GM12878 (cell line): Measurements from ENCODE around the gene STPG4. TPM values are rescaled to one million over a fixed set of nuclear protein-coding genes. Genes with fewer than 3 reads are reported as not detected.
A peak's percentile ranks its signal among the peaks of the same experiment; 100 is the strongest.

Experiments
- ATAC-seq: fragments of 200-7000 bp; cut with Tn5 transposase; 3 replicates; pipeline ENCODE4 v1.9.1; 2020; ENCODE audit warnings: mild to moderate bottlenecking, moderate library complexity
- BruUV-seq: library from RNA; stranded (reverse); fragments of 400-500 nt; replicated peaks from 2 replicates; lab custom pipeline; 2021; lab: Mats Ljungman, UMichigan
- CTCF ChIA-PET: fragments of 300-600 bp; sonication (Branson Sonifier 250); formaldehyde crosslinking; extraction: SDS; loops from one replicate; lab custom pipeline; 2021; ENCODE audit warnings: inconsistent platforms; lab: Yijun Ruan, JAX
- POLR2A ChIA-PET: fragments of 350-600 bp; formaldehyde crosslinking; extraction: SDS; loops from one replicate; lab custom pipeline; 2021; ENCODE audit warnings: inconsistent platforms; lab: Charles Lee
- RAD21 ChIA-PET: fragments of 300-600 bp; sonication (Branson Sonifier 250); formaldehyde crosslinking; loops from one replicate; lab custom pipeline; 2023; ENCODE audit warnings: antibody characterized with exemption; ENCODE audit not compliant: unreplicated experiment; lab: Charles Lee
- SMC1A ChIA-PET: fragments of 300-600 bp; sonication (Branson Sonifier 250); formaldehyde crosslinking; loops from one replicate; lab custom pipeline; 2023; ENCODE audit not compliant: unreplicated experiment, uncharacterized antibody; lab: Charles Lee
- DNase-seq: peaks from one replicate; pipeline ENCODE4 v3.0.0-alpha.2; 2011; ENCODE audit warnings: low read depth, low spot score
- FAIRE-seq: peaks from 3 replicates; lab custom pipeline; 2011; peaks lifted over from hg19 to GRCh38; lab: Jason Lieb, UNC
- H2AFZ ChIP-seq: 2 replicates; pipeline ENCODE4 v1.6.0; 2011; ENCODE audit warnings: low read depth, low read length, control low read depth; ENCODE audit not compliant: control insufficient read depth
- H3K27ac ChIP-seq: 2 replicates; pipeline ENCODE4 v1.5.1; 2011; ENCODE audit warnings: control low read depth; ENCODE audit not compliant: control insufficient read depth, insufficient read depth
- H3K27me3 ChIP-seq, 2 experiments: replicated peaks in 1 of 2; 2 replicates each; pipeline versions ENCODE4 v1.6.0 to v1.6.1; 2011; ENCODE audit warnings: low read length in 1 of 2; ENCODE audit not compliant: control insufficient read depth in 2 of 2, insufficient read depth in 2 of 2
- H3K36me3 ChIP-seq, 2 experiments: 2 replicates each; pipeline ENCODE4 v1.5.1; 2011; ENCODE audit warnings: low read length in 1 of 2; ENCODE audit not compliant: control insufficient read depth in 2 of 2, insufficient read depth in 2 of 2
- H3K4me1 ChIP-seq: 2 replicates; pipeline ENCODE4 v1.6.1; 2011; ENCODE audit warnings: mild to moderate bottlenecking, low read length, moderate library complexity, mixed read lengths; ENCODE audit not compliant: control insufficient read depth, insufficient read depth
- H3K4me2 ChIP-seq: 2 replicates; pipeline ENCODE4 v1.6.0; 2011; ENCODE audit warnings: control low read depth; ENCODE audit not compliant: control insufficient read depth, insufficient read depth
- H3K4me3 ChIP-seq: fragments of 200-600 bp; sonication (generic); 2 replicates; pipeline ENCODE4 v1.5.1; 2016
- H3K79me2 ChIP-seq: 2 replicates; pipeline ENCODE4 v1.6.0; 2011; ENCODE audit warnings: low read length; ENCODE audit not compliant: control insufficient read depth, insufficient read depth
- H3K9ac ChIP-seq: 2 replicates; pipeline ENCODE4 v1.8.0; 2011; ENCODE audit warnings: low read length, control low read depth, mixed read lengths; ENCODE audit not compliant: control insufficient read depth, insufficient read depth
- H3K9me3 ChIP-seq: replicated peaks from 3 replicates; pipeline ENCODE4 v1.5.1; 2011; ENCODE audit warnings: mild to moderate bottlenecking, low read length; ENCODE audit not compliant: control insufficient read depth, insufficient read depth
- H4K20me1 ChIP-seq: 2 replicates; pipeline ENCODE4 v1.6.0; 2011; ENCODE audit not compliant: control insufficient read depth, insufficient read depth
- ATF7 ChIP-seq: fragments of 450-650 bp; IDR thresholded peaks from 2 replicates; pipeline ENCODE4 v1.6.1; 2016; ENCODE audit warnings: low read depth, mild to moderate bottlenecking
- BCL11A ChIP-seq: IDR thresholded peaks from 2 replicates; pipeline ENCODE4 v1.6.1; 2011; ENCODE audit warnings: low read depth, low read length
- BHLHE40 ChIP-seq, 2 experiments: fragments of 450-650 bp in 1 of 2; IDR thresholded peaks; 2 replicates each; pipeline ENCODE4 v1.6.1; 2011 to 2017; ENCODE audit warnings: low read depth in 2 of 2, borderline replicate concordance in 1 of 2, improper control_type of control experiment in 1 of 2, low read length in 1 of 2, mild to moderate bottlenecking in 1 of 2
- EGR1 ChIP-seq, 2 experiments: IDR thresholded peaks; 1 replicate in 1 of 2; 2 replicates in 1 of 2; pipeline ENCODE4 v1.6.1; 2011 to 2012; ENCODE audit warnings: low read depth in 2 of 2, low read length in 2 of 2, borderline replicate concordance in 1 of 2, mild to moderate bottlenecking in 1 of 2, moderate library complexity in 1 of 2
- EP300 ChIP-seq, 2 experiments: fragments of 150-350 bp in 1 of 2; IDR thresholded peaks; 2 replicates each; pipeline ENCODE4 v1.6.1; 2011 to 2012; ENCODE audit warnings: low read depth in 2 of 2, low read length in 2 of 2, borderline replicate concordance in 1 of 2, improper control_type of control experiment in 1 of 2, inconsistent platforms in 1 of 2; ENCODE audit not compliant: control insufficient read depth in 1 of 2
- HDGF ChIP-seq: fragments of 450-650 bp; IDR thresholded peaks from 2 replicates; pipeline ENCODE4 v1.6.1; 2016; ENCODE audit warnings: antibody characterized with exemption
- IRF4 ChIP-seq: IDR thresholded peaks from 2 replicates; pipeline ENCODE4 v1.6.1; 2011; ENCODE audit warnings: low read depth, low read length
- KAT2A ChIP-seq: conservative IDR thresholded peaks from 2 replicates; pipeline ENCODE4 v1.6.1; 2011; ENCODE audit warnings: low read depth, low read length; ENCODE audit not compliant: control insufficient read depth
- MAX ChIP-seq: IDR thresholded peaks from 2 replicates; pipeline ENCODE4 v1.6.1; 2012; ENCODE audit warnings: low read depth, low read length, improper control_type of control experiment
- MTA3 ChIP-seq: IDR thresholded peaks from 2 replicates; pipeline ENCODE4 v1.6.1; 2012; ENCODE audit warnings: low read length, inconsistent platforms, borderline replicate concordance
- NFYB ChIP-seq: IDR thresholded peaks from 2 replicates; pipeline ENCODE4 v1.6.1; 2011; ENCODE audit warnings: low read depth, mild to moderate bottlenecking, low read length, improper control_type of control experiment, moderate library complexity; ENCODE audit not compliant: insufficient read depth
- NR2C2 ChIP-seq: IDR thresholded peaks from 2 replicates; pipeline ENCODE4 v1.6.1; 2011; ENCODE audit warnings: borderline replicate concordance, low read depth; ENCODE audit not compliant: control insufficient read depth, insufficient read length
- NR2F1 ChIP-seq: fragments of 450-650 bp; conservative IDR thresholded peaks from 2 replicates; pipeline ENCODE4 v1.6.1; 2017; ENCODE audit warnings: mild to moderate bottlenecking
- NRF1 ChIP-seq: conservative IDR thresholded peaks from 2 replicates; pipeline ENCODE4 v1.6.1; 2011; ENCODE audit warnings: mild to moderate bottlenecking, low read depth, low read length, improper control_type of control experiment
- PKNOX1 ChIP-seq: fragments of 450-650 bp; IDR thresholded peaks from 2 replicates; pipeline ENCODE4 v1.6.1; 2016; ENCODE audit warnings: mild to moderate bottlenecking
- POLR2A ChIP-seq: IDR thresholded peaks from 2 replicates; pipeline ENCODE4 v1.6.1; 2011; ENCODE audit warnings: low read depth, mild to moderate bottlenecking, low read length
- SPI1 ChIP-seq: IDR thresholded peaks from 2 replicates; pipeline ENCODE4 v1.6.1; 2011; ENCODE audit warnings: low read depth, mild to moderate bottlenecking, low read length, moderate library complexity, borderline replicate concordance; ENCODE audit not compliant: insufficient read depth
- ZSCAN29 ChIP-seq: fragments of 450-650 bp; IDR thresholded peaks from 2 replicates; pipeline ENCODE4 v1.6.1; 2017; ENCODE audit warnings: mild to moderate bottlenecking, moderate library complexity
- WGBS: methylation state at CpG from one replicate; pipeline ENCODE4 v1.1.6; 2016; ENCODE audit warnings: low lambda C conversion rate; ENCODE audit not compliant: insufficient replicate concordance, insufficient coverage; ENCODE audit errors: missing lambda C conversion rate; 5-methylcytosine and 5-hydroxymethylcytosine counted together
- in situ Hi-C: fragments of 300-500 bp; cut with MboI; formaldehyde crosslinking; loops from 9 replicates; pipeline ENCODE4 v1.14.3; 2018; ENCODE audit warnings: mixed read lengths
- intact Hi-C: fragments of 100-400 bp; cut with micrococcal nuclease; formaldehyde crosslinking; loops from one replicate; pipeline ENCODE4 v1.14.2; 2022; ENCODE audit not compliant: unreplicated experiment
- polyA plus RNA-seq, 11 experiments: library from polyadenylated mRNA; depleted of rRNA in 4 of 11; unstranded in 6 of 11; stranded (reverse) in 5 of 11; fragments of >200 nt; fragmentation: Nextera tagmentation in 4 of 11; fragmentation: Illumina TruSeq in 1 of 11; extraction: Ambion mirVana in 4 of 11; extraction: Trizol in 1 of 11; gene quantifications; 1 replicate in 1 of 11; 2 replicates in 10 of 11; pipeline versions ENCODE4 v1.2.1 to v1.2.3, GENCODE V29; 2011 to 2016; ENCODE audit warnings: inconsistent platforms in 2 of 11, missing spikeins in 2 of 11, low read depth in 1 of 11
- total RNA-seq, 4 experiments: library from RNA; depleted of rRNA in 3 of 4; stranded (reverse); fragments of >200 nt in 3 of 4; fragmentation: Illumina TruSeq in 1 of 4; extraction: Trizol in 1 of 4; gene quantifications; 2 replicates each; pipeline versions ENCODE4 v1.2.1 to v1.2.3, GENCODE V29; 2013 to 2021
- TF ChIP-seq, protein P1 (sequence below): fragments of 450-650 bp; IDR thresholded peaks from 2 replicates; pipeline ENCODE4 v1.6.1; 2016; ENCODE audit warnings: mild to moderate bottlenecking, moderate library complexity, borderline replicate concordance

STPG4 gene
- total and polyA plus RNA-seq, 10 of the 15 experiments (the other 5 are each of a cell fraction or from before 2014, with no cell fraction given), result 0.10 to 0.29 (median 0.19) TPM; not detected in 3

DNA sequence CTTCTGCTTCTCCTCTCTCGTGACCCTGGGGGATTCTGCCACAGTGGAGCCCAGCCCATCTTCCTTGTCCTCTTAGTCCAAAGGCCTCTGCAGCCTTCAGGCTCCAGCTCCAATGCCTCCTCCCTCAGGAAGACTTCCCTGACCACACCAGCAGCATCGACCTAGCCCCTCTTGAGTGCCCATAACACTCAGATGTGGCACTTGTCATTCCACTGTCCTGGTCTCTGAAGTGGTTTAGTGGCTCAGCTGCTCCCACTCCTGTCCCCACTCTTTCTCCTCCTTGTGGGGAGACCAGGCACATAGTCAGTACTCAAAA, 97.5 kb downstream of the STPG4 start:
- Histone ChIP-seq H3K27me3 (no peaks in the 10 kb centered on the region), H2AFZ (no peak overlapping the region), H3K36me3 (peaks cover 8 to 9% of the 10 kb centered on the region in 2 experiments), H4K20me1 (no peaks in the 10 kb centered on the region), H3K9ac (no peak overlapping the region), H3K27ac (no peak overlapping the region), H3K9me3 (no peaks in the 10 kb centered on the region), H3K79me2 (no peaks in the 10 kb centered on the region), H3K4me2 (no peak overlapping the region), H3K4me1 (peaks cover 10% of the 10 kb centered on the region), H3K4me3 (no peak overlapping the region)
- RAD21 ChIA-PET, result interaction anchor here (1.0 to 1.4 kb wide), 5 partner anchors 18 to 265 kb away, joined by 3 read pairs; no protein-coding TSS in a partner anchor
- POLR2A ChIA-PET, result interaction anchor here (0.9 to 1.2 kb wide), 2 partner anchors 8 to 75 kb away, joined by 3 read pairs; no protein-coding TSS in a partner anchor
- intact Hi-C loops (no loop called here), in situ Hi-C loops (no loop called here)
- FAIRE-seq (peak; percentile 31), DNase-seq (no peak), ATAC-seq (no peak)
- CTCF ChIA-PET, result no interaction called here
- SMC1A ChIA-PET, result interaction anchor here (1.0 kb wide), 1 partner anchor 14 kb away, joined by 4 read pairs; no protein-coding TSS in a partner anchor
- WGBS, result 0% methylated on average over 2 of the region's 2 CpGs
- BruUV-seq, result no TSS peak
- TF ChIP-seq PKNOX1 (no peak), MAX (no peak), KAT2A (no peak), ZSCAN29 (no peak), BCL11A (no peak), HDGF (no peak), NRF1 (no peak), SPI1 (no peak), EP300 (IDR thresholded peaks at IDR 0.05; ENCODE audit: borderline replicate concordance in 1 of 2, control insufficient read depth in 1 of 2, low read depth in 2 of 2, low read length in 2 of 2) (no peak), MTA3 (no peak), BHLHE40 (IDR thresholded peaks at IDR 0.05; ENCODE audit: borderline replicate concordance in 1 of 2, low read depth in 2 of 2, low read length in 1 of 2) (peak; percentile 60 to 75; a peak in 2 of 4 replicates), ATF7 (no peak), NR2C2 (no peak), NR2F1 (no peak), POLR2A (no peak), NFYB (no peak), IRF4 (no peak), EGR1 (IDR thresholded peaks at IDR 0.05; ENCODE audit: borderline replicate concordance in 1 of 2, low read depth in 2 of 2, low read length in 2 of 2) (peak in 1 of 2 experiments; percentile 54; a peak in 1 of 3 replicates)
- TF ChIP-seq, protein P1, sequence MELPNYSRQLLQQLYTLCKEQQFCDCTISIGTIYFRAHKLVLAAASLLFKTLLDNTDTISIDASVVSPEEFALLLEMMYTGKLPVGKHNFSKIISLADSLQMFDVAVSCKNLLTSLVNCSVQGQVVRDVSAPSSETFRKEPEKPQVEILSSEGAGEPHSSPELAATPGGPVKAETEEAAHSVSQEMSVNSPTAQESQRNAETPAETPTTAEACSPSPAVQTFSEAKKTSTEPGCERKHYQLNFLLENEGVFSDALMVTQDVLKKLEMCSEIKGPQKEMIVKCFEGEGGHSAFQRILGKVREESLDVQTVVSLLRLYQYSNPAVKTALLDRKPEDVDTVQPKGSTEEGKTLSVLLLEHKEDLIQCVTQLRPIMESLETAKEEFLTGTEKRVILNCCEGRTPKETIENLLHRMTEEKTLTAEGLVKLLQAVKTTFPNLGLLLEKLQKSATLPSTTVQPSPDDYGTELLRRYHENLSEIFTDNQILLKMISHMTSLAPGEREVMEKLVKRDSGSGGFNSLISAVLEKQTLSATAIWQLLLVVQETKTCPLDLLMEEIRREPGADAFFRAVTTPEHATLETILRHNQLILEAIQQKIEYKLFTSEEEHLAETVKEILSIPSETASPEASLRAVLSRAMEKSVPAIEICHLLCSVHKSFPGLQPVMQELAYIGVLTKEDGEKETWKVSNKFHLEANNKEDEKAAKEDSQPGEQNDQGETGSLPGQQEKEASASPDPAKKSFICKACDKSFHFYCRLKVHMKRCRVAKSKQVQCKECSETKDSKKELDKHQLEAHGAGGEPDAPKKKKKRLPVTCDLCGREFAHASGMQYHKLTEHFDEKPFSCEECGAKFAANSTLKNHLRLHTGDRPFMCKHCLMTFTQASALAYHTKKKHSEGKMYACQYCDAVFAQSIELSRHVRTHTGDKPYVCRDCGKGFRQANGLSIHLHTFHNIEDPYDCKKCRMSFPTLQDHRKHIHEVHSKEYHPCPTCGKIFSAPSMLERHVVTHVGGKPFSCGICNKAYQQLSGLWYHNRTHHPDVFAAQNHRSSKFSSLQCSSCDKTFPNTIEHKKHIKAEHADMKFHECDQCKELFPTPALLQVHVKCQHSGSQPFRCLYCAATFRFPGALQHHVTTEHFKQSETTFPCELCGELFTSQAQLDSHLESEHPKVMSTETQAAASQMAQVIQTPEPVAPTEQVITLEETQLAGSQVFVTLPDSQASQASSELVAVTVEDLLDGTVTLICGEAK, result no peak
